HEK293 (cell line): ENCODE data around the gene OR2AT4.

Experiments
- CTCF ChIP-seq: fragments of 450-650 bp; formaldehyde crosslinking; IDR thresholded peaks from 2 replicates; pipeline ENCODE4 v1.5.1; 2016; ENCODE audit warnings: missing biosample characterization, missing genetic modification characterization
- MYNN ChIP-seq: fragments of 450-650 bp; formaldehyde crosslinking; IDR thresholded peaks from 2 replicates; pipeline ENCODE4 v1.5.1; 2016; ENCODE audit warnings: missing biosample characterization, missing genetic modification characterization, borderline replicate concordance
- PATZ1 ChIP-seq: fragments of 450-650 bp; formaldehyde crosslinking; IDR thresholded peaks from 2 replicates; pipeline ENCODE4 v1.5.1; 2016; ENCODE audit warnings: missing biosample characterization, missing genetic modification characterization
- ZBTB8A ChIP-seq: fragments of 450-650 bp; formaldehyde crosslinking; IDR thresholded peaks from 2 replicates; pipeline ENCODE4 v1.5.1; 2016; ENCODE audit warnings: missing biosample characterization, missing genetic modification characterization
- ZNF362 ChIP-seq: fragments of 450-650 bp; formaldehyde crosslinking; IDR thresholded peaks from 2 replicates; pipeline ENCODE4 v1.5.1; 2016; ENCODE audit warnings: missing biosample characterization, missing genetic modification characterization
- ZNF416 ChIP-seq: fragments of 450-650 bp; formaldehyde crosslinking; IDR thresholded peaks from 2 replicates; pipeline ENCODE4 v1.5.1; 2016; ENCODE audit warnings: missing biosample characterization, missing genetic modification characterization
- ZNF433 ChIP-seq: fragments of 450-650 bp; formaldehyde crosslinking; IDR thresholded peaks from 2 replicates; pipeline ENCODE4 v1.5.1; 2016; ENCODE audit warnings: missing biosample characterization, missing genetic modification characterization, low read depth
- ZNF530 ChIP-seq: fragments of 450-650 bp; formaldehyde crosslinking; IDR thresholded peaks from 2 replicates; pipeline ENCODE4 v1.5.1; 2016; ENCODE audit warnings: low read depth, missing biosample characterization, missing genetic modification characterization
- ZNF704 ChIP-seq: fragments of 450-650 bp; formaldehyde crosslinking; IDR thresholded peaks from 2 replicates; pipeline ENCODE4 v1.5.1; 2016; ENCODE audit warnings: missing biosample characterization, missing genetic modification characterization
- ZSCAN23 ChIP-seq: fragments of 450-650 bp; formaldehyde crosslinking; IDR thresholded peaks from 2 replicates; pipeline ENCODE4 v1.5.1; 2016; ENCODE audit warnings: missing biosample characterization, missing genetic modification characterization
- ZSCAN5A ChIP-seq: fragments of 450-650 bp; formaldehyde crosslinking; IDR thresholded peaks from 2 replicates; pipeline ENCODE4 v1.5.1; 2016; ENCODE audit warnings: missing biosample characterization, missing genetic modification characterization

- no peak for TF ChIP-seq CTCF (tag by site-specific recombination)
- no peak for TF ChIP-seq ZNF362 (tag by site-specific recombination)
- no peak for TF ChIP-seq ZBTB8A
- no peak for TF ChIP-seq MYNN (tag by site-specific recombination)
- TF ChIP-seq PATZ1 = no peak
- TF ChIP-seq ZNF704 (tag by site-specific recombination) = no peak
- TF ChIP-seq ZNF416 (tag by site-specific recombination) = no peak
- no peak for TF ChIP-seq ZNF433
- TF ChIP-seq ZNF530 (tag by site-specific recombination) = no peak
- TF ChIP-seq ZSCAN23 (tag by site-specific recombination) = no peak
- no peak for TF ChIP-seq ZSCAN5A
These were observed 49.4 kb upstream of the OR2AT4 start for GRCh38 chr11:75145972-75146519.
